ENCODE data around the gene SOX10.

SOX10 gene

GRCh38 chr22:37932821-37933578 is 51.4 kb downstream of the SOX10 start:
- no peak for DNase-seq

- DNase-seq = no peak
Observed at GRCh38 chr22:37932401-37932800, 52.0 kb downstream of the SOX10 start.

GRCh38 chr22:37931893-37932389 is 52.4 kb downstream of the SOX10 start:
- no peak for DNase-seq

- no peak for DNase-seq
Observed at GRCh38 chr22:37930952-37931440, 53.4 kb downstream of the SOX10 start.

GRCh38 chr22:37930270-37930951 is 53.9 kb downstream of the SOX10 start:
- DNase-seq = peak in 7 of 58 donors; percentile 8 to 28 (median 21)

GRCh38 chr22:37929390-37929789 is 55.0 kb downstream of the SOX10 start:
- DNase-seq = no peak

GRCh38 chr22:37927637-37927936 is 56.8 kb downstream of the SOX10 start:
- DNase-seq = no peak

- no peak for DNase-seq
Observed at GRCh38 chr22:37926771-37927636, 57.4 kb downstream of the SOX10 start.

GRCh38 chr22:37926358-37926757 is 58.0 kb downstream of the SOX10 start:
- no peak for DNase-seq

GRCh38 chr22:37925767-37926166 is 58.6 kb downstream of the SOX10 start:
- no peak for DNase-seq

GRCh38 chr22:37925330-37925729 is 59.0 kb downstream of the SOX10 start:
- DNase-seq = no peak

GRCh38 chr22:37924386-37925065 is 59.8 kb downstream of the SOX10 start:
- no peak for DNase-seq

- DNase-seq = no peak
Observed at GRCh38 chr22:37923927-37924326, 60.4 kb downstream of the SOX10 start.

Measured in anterior cingulate cortex (tissue), 58 donors.